Measurements from ENCODE around the gene ZNF57.

GRCh38 chr19:2887391-2887914, 13.3 kb upstream of the ZNF57 start:
- no peak for TF ChIP-seq POLR2A (IDR thresholded peaks at IDR 0.05)
- peak in 3 of 4 experiments; percentile 43 to 69 (median 59) for TF ChIP-seq CTCF (IDR thresholded peaks at IDR 0.05)
- TF ChIP-seq POLR2AphosphoS5 (IDR thresholded peaks at IDR 0.05) = no peak
- no peak for TF ChIP-seq EP300 (IDR thresholded peaks at IDR 0.05)

Data from sigmoid colon (tissue), 4 donors.